ENCODE measurements around the gene TNFSF15.
A peak's percentile ranks its signal among the peaks of the same experiment; 100 is the strongest.
"Not testable (repeated sequence)": the region's sequence is repeated elsewhere in the genome, so short reads cannot be mapped to it uniquely, and the experiment has no call there.

The TNFSF15 gene

GRCh38 chr9:114754581-114754980, 51.3 kb downstream of the TNFSF15 start:
- DNase-seq (ENCODE audit: low read depth): no peak

- DNase-seq (ENCODE audit: low read depth): peak; percentile 92
Measured at GRCh38 chr9:114746591-114747346, 59.1 kb downstream of the TNFSF15 start.

GRCh38 chr9:114745879-114746550, 59.8 kb downstream of the TNFSF15 start:
- no peak for DNase-seq (ENCODE audit: low read depth)

GRCh38 chr9:114745108-114745848, 60.6 kb downstream of the TNFSF15 start:
- DNase-seq (ENCODE audit: low read depth): peak; percentile 89

- no peak for DNase-seq (ENCODE audit: low read depth)
Measured at GRCh38 chr9:114743446-114743845, 62.4 kb downstream of the TNFSF15 start.

- DNase-seq (ENCODE audit: low read depth): no peak
Measured at GRCh38 chr9:114742947-114743346, 62.9 kb downstream of the TNFSF15 start.

- not testable (repeated sequence) for DNase-seq (ENCODE audit: low read depth)
Measured at GRCh38 chr9:114741521-114741920, 64.3 kb downstream of the TNFSF15 start.

GRCh38 chr9:114738581-114739316, 67.1 kb downstream of the TNFSF15 start:
- peak; percentile 79 for DNase-seq (ENCODE audit: low read depth)

- DNase-seq (ENCODE audit: low read depth): no peak
Measured at GRCh38 chr9:114737847-114738246, 68.0 kb downstream of the TNFSF15 start.

- DNase-seq (ENCODE audit: low read depth): no peak
Measured at GRCh38 chr9:114737118-114737517, 68.7 kb downstream of the TNFSF15 start.

GRCh38 chr9:114735704-114736103, 70.1 kb downstream of the TNFSF15 start:
- DNase-seq (ENCODE audit: low read depth): peak; percentile 76

- not testable (repeated sequence) for DNase-seq (ENCODE audit: low read depth)
Measured at GRCh38 chr9:114735139-114735538, 70.7 kb downstream of the TNFSF15 start.

Data from fibroblast of gingiva (primary cell).